GOT3 (cell line): ENCODE results near the gene POLR2H.

Experiments used
- DNase-seq: peaks from one replicate; lab custom pipeline; 2025; ENCODE audit warnings: mixed read lengths; lab: John Stamatoyannopoulos, UW

The POLR2H gene

GRCh38 chr3:184387174-184387714 is 25.7 kb downstream of the POLR2H start:
- no peak for DNase-seq

- no peak for DNase-seq
Measured at GRCh38 chr3:184388164-184388935, 26.8 kb downstream of the POLR2H start.

GRCh38 chr3:184388936-184389230 is 27.4 kb downstream of the POLR2H start:
- DNase-seq: no peak

GRCh38 chr3:184389384-184389783 is 27.9 kb downstream of the POLR2H start:
- DNase-seq: no peak

GRCh38 chr3:184389935-184390528 is 28.5 kb downstream of the POLR2H start:
- no peak for DNase-seq

GRCh38 chr3:184391266-184391665 is 29.8 kb downstream of the POLR2H start:
- DNase-seq: no peak

- DNase-seq: no peak
Measured at GRCh38 chr3:184395320-184395660, 33.8 kb downstream of the POLR2H start.

GRCh38 chr3:184399410-184399809 is 37.9 kb downstream of the POLR2H start:
- no peak for DNase-seq

- no peak for DNase-seq
Measured at GRCh38 chr3:184405075-184406030, 43.8 kb downstream of the POLR2H start.

- no peak for DNase-seq
Measured at GRCh38 chr3:184409331-184409926, 47.9 kb downstream of the POLR2H start.

GRCh38 chr3:184409946-184410500 is 48.5 kb downstream of the POLR2H start:
- DNase-seq: no peak

GRCh38 chr3:184414418-184415202 is 53.1 kb downstream of the POLR2H start:
- DNase-seq: no peak

GRCh38 chr3:184415203-184415490 is 53.6 kb downstream of the POLR2H start:
- no peak for DNase-seq

- no peak for DNase-seq
Measured at GRCh38 chr3:184417619-184418327, 56.3 kb downstream of the POLR2H start.
